BJ (cell line): ENCODE data around the gene ARL6IP5. TPM values are rescaled to one million over a fixed set of nuclear protein-coding genes. Genes with fewer than 3 reads are reported as not detected.

Experiments
- CTCF ChIA-PET: fragments of 350-600 bp; formaldehyde crosslinking; extraction: SDS; loops from one replicate; lab custom pipeline; 2021; ENCODE audit warnings: antibody characterized with exemption, inconsistent platforms; lab: Yijun Ruan, JAX
- POLR2A ChIA-PET: fragments of 300-600 bp; sonication (Branson Sonifier 250); formaldehyde crosslinking; extraction: SDS; loops from one replicate; lab custom pipeline; 2021; ENCODE audit warnings: antibody characterized with exemption; lab: Charles Lee
- DNase-seq: peaks from one replicate; pipeline ENCODE4 v3.0.0-alpha.2; 2011; ENCODE audit warnings: low read depth
- H3K27me3 ChIP-seq: 2 replicates; pipeline ENCODE4 v1.6.0; 2011; ENCODE audit warnings: low read length; ENCODE audit not compliant: control insufficient read depth, insufficient read depth
- H3K36me3 ChIP-seq: 2 replicates; pipeline ENCODE4 v1.5.1; 2011; ENCODE audit warnings: low read length; ENCODE audit not compliant: control insufficient read depth, insufficient read depth
- H3K4me3 ChIP-seq: 2 replicates; pipeline ENCODE4 v1.5.1; 2011; ENCODE audit warnings: low read depth, mild to moderate bottlenecking, control low read depth, low read length
- CTCF ChIP-seq: IDR thresholded peaks from 2 replicates; pipeline ENCODE4 v1.5.1; 2011; ENCODE audit warnings: low read depth, mild to moderate bottlenecking, control low read depth, inconsistent platforms, low read length, moderate library complexity; ENCODE audit not compliant: insufficient read depth
- polyA plus RNA-seq: library from polyadenylated mRNA; depleted of rRNA; stranded (reverse); fragments of >200 nt; gene quantifications from 2 replicates; pipeline ENCODE4 v1.2.3, GENCODE V29; 2011

ARL6IP5 gene
- polyA plus RNA-seq, 1 experiment: 129 TPM

- DNase-seq: no peak
Measured at GRCh38 chr3:69080233-69080920, 4.4 kb upstream of the ARL6IP5 start, which contains the start of gene UBA3. TSS of gene UBA3 (minus strand) at chr3:69080365. CDS start at chr3:69080353, 12 bp downstream.

GRCh38 chr3:69081583-69082262, 3.0 kb upstream of the ARL6IP5 start:
- Histone ChIP-seq H3K27me3 (no peaks in the 10 kb centered on the region), H3K4me3 (no peak overlapping the region), H3K36me3 (no peaks in the 10 kb centered on the region)
- DNase-seq: no peak
- ChIA-PET CTCF (no interaction called here), POLR2A (no interaction called here)
- TF ChIP-seq CTCF: no peak

More at GRCh38 chr3:69080233-69080920, 4.4 kb upstream of the ARL6IP5 start, which contains the start of gene UBA3:
- peak within 1 kb of the TSS; percentile 73 for H3K4me3 ChIP-seq
- POLR2A ChIA-PET: no interaction called here
- CTCF ChIA-PET: interaction anchor here (0.6 kb wide), 1 partner anchor 26 kb away, joined by 3 read pairs; no protein-coding TSS in a partner anchor
- no peaks in the 10 kb centered on the region for H3K27me3 ChIP-seq
- no peak for TF ChIP-seq CTCF
- H3K36me3 ChIP-seq: peaks cover 1% of the 10 kb centered on the region; the same call in 1 of the 2 replicates

- Histone ChIP-seq H3K36me3 (no peaks in the 10 kb centered on the region), H3K27me3 (no peaks in the 10 kb centered on the region), H3K4me3 (no peak overlapping the region)
- CTCF ChIA-PET: no interaction called here
- DNase-seq: no peak
- no peak for TF ChIP-seq CTCF
- POLR2A ChIA-PET: no interaction called here
Measured at GRCh38 chr3:69082361-69082760, 2.4 kb upstream of the ARL6IP5 start.

GRCh38 chr3:69082805-69083204, 1.9 kb upstream of the ARL6IP5 start:
- Histone ChIP-seq H3K36me3 (no peaks in the 10 kb centered on the region), H3K4me3 (no peak overlapping the region), H3K27me3 (no peaks in the 10 kb centered on the region)
- no peak for TF ChIP-seq CTCF
- DNase-seq: no peak
- ChIA-PET CTCF (no interaction called here), POLR2A (no interaction called here)

GRCh38 chr3:69085168-69085832, 563 bp downstream of the ARL6IP5 start:
- no peaks in the 10 kb centered on the region for H3K27me3 ChIP-seq
- no peak for TF ChIP-seq CTCF
- DNase-seq: no peak
- H3K36me3 ChIP-seq: no peaks in the 10 kb centered on the region
- H3K4me3 ChIP-seq: peak overlapping the region; percentile 83
- ChIA-PET CTCF (interaction anchor here (0.8 to 3.0 kb wide), 2 partner anchors 8 to 35 kb away, joined by 3 to 19 read pairs; partner anchors contain the start of gene LMOD3), POLR2A (no interaction called here)
